ENCODE measurements around the gene PARP15.

DNA sequence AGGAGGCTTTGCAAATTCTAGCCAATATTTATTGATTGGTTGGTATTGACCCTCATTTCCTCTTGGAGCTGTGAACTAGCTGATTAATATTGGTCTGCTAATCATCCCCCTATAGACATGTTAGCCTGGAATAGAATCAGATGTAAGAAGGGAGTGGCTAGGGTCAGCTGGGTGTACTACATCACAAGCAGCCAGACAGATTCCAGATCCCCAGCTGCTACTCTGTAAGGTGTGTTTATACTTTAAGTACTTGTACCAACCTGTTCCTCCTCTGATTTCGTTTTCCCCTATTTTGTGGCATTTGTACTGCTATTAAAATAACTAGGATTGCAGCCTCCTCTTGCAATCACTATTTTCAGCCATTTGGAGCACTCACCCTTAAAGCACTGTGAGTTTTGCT lies 49.9 kb downstream of the PARP15 start:
- TF ChIP-seq, protein P1, sequence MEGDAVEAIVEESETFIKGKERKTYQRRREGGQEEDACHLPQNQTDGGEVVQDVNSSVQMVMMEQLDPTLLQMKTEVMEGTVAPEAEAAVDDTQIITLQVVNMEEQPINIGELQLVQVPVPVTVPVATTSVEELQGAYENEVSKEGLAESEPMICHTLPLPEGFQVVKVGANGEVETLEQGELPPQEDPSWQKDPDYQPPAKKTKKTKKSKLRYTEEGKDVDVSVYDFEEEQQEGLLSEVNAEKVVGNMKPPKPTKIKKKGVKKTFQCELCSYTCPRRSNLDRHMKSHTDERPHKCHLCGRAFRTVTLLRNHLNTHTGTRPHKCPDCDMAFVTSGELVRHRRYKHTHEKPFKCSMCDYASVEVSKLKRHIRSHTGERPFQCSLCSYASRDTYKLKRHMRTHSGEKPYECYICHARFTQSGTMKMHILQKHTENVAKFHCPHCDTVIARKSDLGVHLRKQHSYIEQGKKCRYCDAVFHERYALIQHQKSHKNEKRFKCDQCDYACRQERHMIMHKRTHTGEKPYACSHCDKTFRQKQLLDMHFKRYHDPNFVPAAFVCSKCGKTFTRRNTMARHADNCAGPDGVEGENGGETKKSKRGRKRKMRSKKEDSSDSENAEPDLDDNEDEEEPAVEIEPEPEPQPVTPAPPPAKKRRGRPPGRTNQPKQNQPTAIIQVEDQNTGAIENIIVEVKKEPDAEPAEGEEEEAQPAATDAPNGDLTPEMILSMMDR (IDR thresholded peaks at IDR 0.05): no peak
- no peak for TF ChIP-seq POLR2A (IDR thresholded peaks at IDR 0.05)

All from testis (tissue), 2 donors.